ENCODE measurements around the gene TCF23.

- TF ChIP-seq CTCF (IDR thresholded peaks at IDR 0.05) (no peak), POLR2A (IDR thresholded peaks at IDR 0.05) (no peak)
These were observed 41.2 kb downstream of the TCF23 start for GRCh38 chr2:27189989-27190388.

All from adrenal gland (tissue), 5 donors.